Endothelial cell (in vitro differentiated cells): ENCODE measurements around the gene KIF1C. TPM values are rescaled to one million over a fixed set of nuclear protein-coding genes. Genes with fewer than 3 reads are reported as not detected.

Experiments
- DNase-seq: peaks from one replicate; pipeline ENCODE4 v3.0.0; 2021; ENCODE audit warnings: low spot score
- H3K27ac Mint-ChIP-seq: one replicate; pipeline ENCODE4 v1.8.0; 2021; ENCODE audit warnings: mixed read lengths, inconsistent platforms; ENCODE audit not compliant: unreplicated experiment
- H3K27me3 Mint-ChIP-seq: one replicate; pipeline ENCODE4 v1.8.0; 2021; ENCODE audit warnings: mild to moderate bottlenecking, moderate library complexity, mixed read lengths, inconsistent platforms; ENCODE audit not compliant: unreplicated experiment
- H3K36me3 Mint-ChIP-seq: one replicate; pipeline ENCODE4 v1.8.0; 2021; ENCODE audit warnings: mild to moderate bottlenecking, low read depth, mixed read lengths, inconsistent platforms; ENCODE audit not compliant: unreplicated experiment
- H3K4me1 Mint-ChIP-seq: one replicate; pipeline ENCODE4 v1.8.0; 2021; ENCODE audit warnings: mild to moderate bottlenecking, mixed read lengths, inconsistent platforms; ENCODE audit not compliant: unreplicated experiment
- H3K4me3 Mint-ChIP-seq: one replicate; pipeline ENCODE4 v1.8.0; 2021; ENCODE audit warnings: mild to moderate bottlenecking, mixed read lengths, inconsistent platforms; ENCODE audit not compliant: unreplicated experiment
- H3K9me3 Mint-ChIP-seq: one replicate; pipeline ENCODE4 v1.8.0; 2021; ENCODE audit warnings: mixed read lengths, inconsistent platforms; ENCODE audit not compliant: unreplicated experiment
- total RNA-seq: library from RNA; stranded (reverse); fragmentation: NEBNext Ultra II Directional; extraction: Animal tissue kit (Norgen Biotek cat#: 25700); gene quantifications from one replicate; pipeline ENCODE4 v1.2.1, GENCODE V29; 2021; ENCODE audit not compliant: unreplicated experiment
- TF ChIP-seq, protein P1 (sequence below): fragments of 200-600 bp; sonication (generic); IDR thresholded peaks from one replicate; pipeline ENCODE4 v1.5.0; 2021; ENCODE audit warnings: antibody characterized with exemption; ENCODE audit not compliant: unreplicated experiment

The KIF1C gene
- total RNA-seq, 1 donor from 2014 or later = 127 TPM

- Mint-ChIP-seq H3K4me3 (no peak overlapping the region), H3K36me3 (no peaks in the 10 kb centered on the region), H3K27ac (no peak overlapping the region), H3K4me1 (peaks cover 2% of the 10 kb centered on the region), H3K27me3 (peaks cover 2% of the 10 kb centered on the region), H3K9me3 (no peaks in the 10 kb centered on the region)
- TF ChIP-seq, protein P1, sequence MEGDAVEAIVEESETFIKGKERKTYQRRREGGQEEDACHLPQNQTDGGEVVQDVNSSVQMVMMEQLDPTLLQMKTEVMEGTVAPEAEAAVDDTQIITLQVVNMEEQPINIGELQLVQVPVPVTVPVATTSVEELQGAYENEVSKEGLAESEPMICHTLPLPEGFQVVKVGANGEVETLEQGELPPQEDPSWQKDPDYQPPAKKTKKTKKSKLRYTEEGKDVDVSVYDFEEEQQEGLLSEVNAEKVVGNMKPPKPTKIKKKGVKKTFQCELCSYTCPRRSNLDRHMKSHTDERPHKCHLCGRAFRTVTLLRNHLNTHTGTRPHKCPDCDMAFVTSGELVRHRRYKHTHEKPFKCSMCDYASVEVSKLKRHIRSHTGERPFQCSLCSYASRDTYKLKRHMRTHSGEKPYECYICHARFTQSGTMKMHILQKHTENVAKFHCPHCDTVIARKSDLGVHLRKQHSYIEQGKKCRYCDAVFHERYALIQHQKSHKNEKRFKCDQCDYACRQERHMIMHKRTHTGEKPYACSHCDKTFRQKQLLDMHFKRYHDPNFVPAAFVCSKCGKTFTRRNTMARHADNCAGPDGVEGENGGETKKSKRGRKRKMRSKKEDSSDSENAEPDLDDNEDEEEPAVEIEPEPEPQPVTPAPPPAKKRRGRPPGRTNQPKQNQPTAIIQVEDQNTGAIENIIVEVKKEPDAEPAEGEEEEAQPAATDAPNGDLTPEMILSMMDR = no peak
- DNase-seq = no peak
Observed at GRCh38 chr17:5043524-5043923, 45.8 kb downstream of the KIF1C start.

GRCh38 chr17:5044630-5045029, 46.9 kb downstream of the KIF1C start:
- H3K9me3 Mint-ChIP-seq = no peaks in the 10 kb centered on the region
- no peak overlapping the region for H3K4me3 Mint-ChIP-seq
- no peaks in the 10 kb centered on the region for H3K36me3 Mint-ChIP-seq
- TF ChIP-seq, protein P1 = no peak
- no peak overlapping the region for H3K27ac Mint-ChIP-seq
- peaks cover 2% of the 10 kb centered on the region for H3K27me3 Mint-ChIP-seq
- H3K4me1 Mint-ChIP-seq = peaks cover 8% of the 10 kb centered on the region
- no peak for DNase-seq

DNA sequence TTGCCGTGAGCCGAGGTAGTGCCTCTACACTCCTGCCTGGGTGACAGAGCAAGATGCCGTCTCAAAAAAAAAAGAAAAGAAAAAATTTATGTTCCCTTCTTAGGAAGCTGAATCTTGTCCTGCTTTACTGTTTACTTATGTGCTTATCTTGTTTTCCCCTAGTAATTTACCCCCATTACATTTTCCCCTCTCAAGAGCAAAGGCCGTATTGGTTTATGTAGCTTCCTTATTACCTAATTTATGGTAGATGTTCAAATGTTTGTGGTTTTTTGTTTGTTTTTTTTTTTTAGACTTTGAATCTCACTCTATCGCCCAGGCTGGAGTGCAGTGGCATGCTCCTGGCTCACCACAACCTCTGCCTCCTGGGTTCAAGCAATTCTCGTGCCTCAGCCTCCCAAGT, 47.7 kb downstream of the KIF1C start:
- Mint-ChIP-seq H3K4me1 (peaks cover 15% of the 10 kb centered on the region), H3K36me3 (no peaks in the 10 kb centered on the region)
- TF ChIP-seq, protein P1 = no peak

DNA sequence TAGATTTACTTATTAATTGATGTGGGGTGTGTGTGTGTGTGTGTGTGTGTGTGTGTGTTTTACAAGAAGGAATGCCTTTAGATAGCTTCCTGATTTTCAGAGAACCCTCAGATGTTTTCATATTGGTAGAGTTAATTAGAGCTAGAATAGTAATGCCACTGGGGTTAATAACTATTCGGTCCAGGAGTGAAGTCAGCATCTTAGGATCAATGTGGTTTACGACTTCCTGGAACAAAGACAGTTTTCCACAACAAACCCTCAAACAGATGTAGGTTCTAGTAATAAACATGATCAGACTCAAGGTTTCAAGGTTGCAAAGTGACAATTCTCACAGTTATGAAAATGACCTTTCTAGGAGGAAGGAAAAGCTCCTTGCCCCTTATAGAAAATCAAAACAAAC, 49.7 kb downstream of the KIF1C start:
- H3K27ac Mint-ChIP-seq = no peak overlapping the region
- no peak for DNase-seq
- no peaks in the 10 kb centered on the region for H3K9me3 Mint-ChIP-seq
- peaks cover 12% of the 10 kb centered on the region for H3K4me1 Mint-ChIP-seq
- H3K27me3 Mint-ChIP-seq = peaks cover 2% of the 10 kb centered on the region
- no peaks in the 10 kb centered on the region for H3K36me3 Mint-ChIP-seq
- TF ChIP-seq, protein P1 = no peak
- no peak overlapping the region for H3K4me3 Mint-ChIP-seq

More for the DNA sequence above, 47.7 kb downstream of the KIF1C start:
- Mint-ChIP-seq H3K9me3 (no peaks in the 10 kb centered on the region), H3K27ac (no peak overlapping the region), H3K4me3 (no peak overlapping the region), H3K27me3 (peaks cover 2% of the 10 kb centered on the region)
- DNase-seq = no peak

DNA sequence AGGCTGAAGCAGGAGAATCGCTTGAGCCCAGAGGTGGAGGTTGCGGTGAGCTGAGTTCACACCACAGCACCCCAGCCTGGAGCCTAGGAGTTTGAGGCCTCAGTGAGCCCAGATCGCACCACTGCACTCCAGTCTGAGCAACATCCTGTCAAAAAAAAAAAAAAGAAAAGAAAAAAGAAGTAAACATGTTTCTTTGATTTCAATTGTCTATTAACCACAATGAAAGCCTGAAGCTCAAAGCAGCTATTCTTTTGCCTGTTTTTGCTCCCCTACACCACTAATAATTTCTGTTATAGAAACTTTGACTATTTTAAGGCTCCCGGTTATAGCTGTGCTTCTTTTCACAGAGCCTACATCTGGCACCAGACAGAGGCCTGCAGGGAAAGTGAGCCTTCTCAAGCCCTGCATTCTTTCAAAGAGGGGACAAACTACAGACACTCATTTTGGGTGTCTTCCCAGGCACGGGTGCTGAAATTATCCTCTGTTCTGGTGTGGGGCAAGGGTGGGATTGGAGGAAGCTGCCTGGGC, 51.6 kb downstream of the KIF1C start:
- no peaks in the 10 kb centered on the region for H3K36me3 Mint-ChIP-seq
- H3K27ac Mint-ChIP-seq = peak overlapping the region; percentile 98
- DNase-seq = no peak
- H3K4me3 Mint-ChIP-seq = peak overlapping the region; percentile 51
- peaks cover 2% of the 10 kb centered on the region for H3K27me3 Mint-ChIP-seq
- no peaks in the 10 kb centered on the region for H3K9me3 Mint-ChIP-seq
- TF ChIP-seq, protein P1 = no peak
- peaks cover 12% of the 10 kb centered on the region for H3K4me1 Mint-ChIP-seq
